Astrocyte of the cerebellum (primary cell): ENCODE results near the gene IRF9.

Source experiments
- DNase-seq: peaks from one replicate; pipeline ENCODE4 v3.0.0-alpha.2; 2011; ENCODE audit warnings: low read depth
- H3K4me3 ChIP-seq: 2 replicates; pipeline ENCODE4 v1.5.1; 2011; ENCODE audit warnings: mild to moderate bottlenecking, low read depth, low read length, moderate library complexity
- in situ Hi-C: cut with HindIII; loops from 2 replicates; pipeline ENCODE4 v1.10.0; 2017; ENCODE audit warnings: low sequenced_read_pairs
- TF ChIP-seq, protein P1 (sequence below): IDR thresholded peaks from 2 replicates; pipeline ENCODE4 v1.5.1; 2012; ENCODE audit warnings: low read length, low read depth, moderate library complexity, mild to moderate bottlenecking; ENCODE audit errors: missing control alignments

The IRF9 gene

GRCh38 chr14:24155100-24155499 is 6.0 kb upstream of the IRF9 start:
- in situ Hi-C loops: no loop called here
- H3K4me3 ChIP-seq: no peak overlapping the region

GRCh38 chr14:24156840-24157239 is 4.2 kb upstream of the IRF9 start:
- TF ChIP-seq, protein P1, sequence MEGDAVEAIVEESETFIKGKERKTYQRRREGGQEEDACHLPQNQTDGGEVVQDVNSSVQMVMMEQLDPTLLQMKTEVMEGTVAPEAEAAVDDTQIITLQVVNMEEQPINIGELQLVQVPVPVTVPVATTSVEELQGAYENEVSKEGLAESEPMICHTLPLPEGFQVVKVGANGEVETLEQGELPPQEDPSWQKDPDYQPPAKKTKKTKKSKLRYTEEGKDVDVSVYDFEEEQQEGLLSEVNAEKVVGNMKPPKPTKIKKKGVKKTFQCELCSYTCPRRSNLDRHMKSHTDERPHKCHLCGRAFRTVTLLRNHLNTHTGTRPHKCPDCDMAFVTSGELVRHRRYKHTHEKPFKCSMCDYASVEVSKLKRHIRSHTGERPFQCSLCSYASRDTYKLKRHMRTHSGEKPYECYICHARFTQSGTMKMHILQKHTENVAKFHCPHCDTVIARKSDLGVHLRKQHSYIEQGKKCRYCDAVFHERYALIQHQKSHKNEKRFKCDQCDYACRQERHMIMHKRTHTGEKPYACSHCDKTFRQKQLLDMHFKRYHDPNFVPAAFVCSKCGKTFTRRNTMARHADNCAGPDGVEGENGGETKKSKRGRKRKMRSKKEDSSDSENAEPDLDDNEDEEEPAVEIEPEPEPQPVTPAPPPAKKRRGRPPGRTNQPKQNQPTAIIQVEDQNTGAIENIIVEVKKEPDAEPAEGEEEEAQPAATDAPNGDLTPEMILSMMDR: no peak
- in situ Hi-C loops: no loop called here
- no peak overlapping the region for H3K4me3 ChIP-seq
- no peak for DNase-seq

More at GRCh38 chr14:24155100-24155499, 6.0 kb upstream of the IRF9 start:
- no peak for DNase-seq
- TF ChIP-seq, protein P1: no peak

DNA sequence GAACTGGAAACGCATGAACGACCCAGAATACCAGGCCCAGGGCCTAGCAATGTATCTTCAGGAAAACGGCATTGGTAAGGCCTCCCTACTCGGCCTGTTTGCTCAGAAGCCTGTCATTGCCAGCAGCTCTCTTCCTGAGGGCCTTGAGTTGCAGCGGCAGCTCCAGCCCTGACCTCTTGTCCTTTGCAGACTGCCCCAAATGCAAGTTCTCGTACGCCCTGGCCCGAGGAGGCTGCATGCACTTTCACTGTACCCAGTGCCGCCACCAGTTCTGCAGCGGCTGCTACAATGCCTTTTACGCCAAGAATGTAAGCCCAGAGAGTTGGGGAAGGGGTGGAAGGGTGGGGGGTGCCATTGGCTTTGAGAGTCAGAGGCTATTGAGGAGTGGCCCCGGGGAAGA is 3.7 kb upstream of the IRF9 start:
- TF ChIP-seq, protein P1: no peak
- no peak overlapping the region for H3K4me3 ChIP-seq
- in situ Hi-C loops: no loop called here
- DNase-seq: no peak

DNA sequence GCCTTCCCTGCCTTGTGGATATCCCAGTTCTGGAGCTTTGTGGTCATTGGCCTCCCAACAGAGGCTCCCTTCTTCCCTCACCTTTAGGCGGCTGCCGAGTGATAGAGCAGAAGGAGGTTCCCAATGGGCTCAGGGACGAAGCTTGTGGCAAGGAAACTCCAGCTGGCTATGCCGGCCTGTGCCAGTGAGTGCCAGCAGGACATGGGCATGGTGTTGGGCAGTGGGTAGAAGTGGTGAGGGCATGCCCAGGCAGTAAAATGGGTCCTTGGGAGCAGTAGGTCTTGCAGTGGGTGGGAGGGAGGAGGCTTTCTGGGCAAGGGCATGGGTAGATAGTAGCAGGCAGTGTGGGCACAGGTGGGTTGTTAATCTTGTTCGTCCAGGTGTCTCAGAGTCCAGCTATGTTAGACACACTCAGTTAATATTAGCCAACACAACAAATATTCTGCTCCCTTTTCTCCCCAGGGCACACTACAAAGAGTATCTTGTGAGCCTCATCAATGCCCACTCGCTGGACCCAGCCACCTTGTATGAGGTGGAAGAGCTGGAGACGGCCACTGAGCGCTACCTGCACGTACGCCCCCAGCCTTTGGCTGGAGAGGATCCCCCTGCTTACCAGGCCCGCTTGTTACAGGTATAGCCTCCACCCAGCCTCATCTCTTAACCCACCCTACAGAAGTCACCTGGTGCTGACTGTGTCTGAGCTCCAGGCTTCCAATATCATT is 1.1 kb upstream of the IRF9 start:
- DNase-seq: no peak
- TF ChIP-seq, protein P1: no peak
- H3K4me3 ChIP-seq: no peak overlapping the region
- in situ Hi-C loops: no loop called here

GRCh38 chr14:24160499-24160849 is 591 bp upstream of the IRF9 start:
- H3K4me3 ChIP-seq: no peak overlapping the region
- TF ChIP-seq, protein P1: no peak
- DNase-seq: no peak
- in situ Hi-C loops: no loop called here

GRCh38 chr14:24162093-24162492 is 1.0 kb downstream of the IRF9 start:
- TF ChIP-seq, protein P1: no peak
- H3K4me3 ChIP-seq: peak overlapping the region; percentile 93
- DNase-seq: no peak
- in situ Hi-C loops: no loop called here
